SK-N-SH treated with all-trans-retinoic acid at 6 μM for 48 hours (cell line): ENCODE measurements around the gene TOMM20L.
"Not testable (repeated sequence)": the region's sequence is repeated elsewhere in the genome, so short reads cannot be mapped to it uniquely, and the experiment has no call there.

Experiments
- CSDC2 ChIP-seq: fragments of 250-450 bp; sonication (Bioruptor Pico); IDR thresholded peaks from 2 replicates; pipeline ENCODE4 v1.5.0; 2020; ENCODE audit warnings: mild to moderate bottlenecking, moderate library complexity
- GLIS3 ChIP-seq: fragments of 250-450 bp; sonication (Bioruptor Pico); IDR thresholded peaks from 2 replicates; pipeline ENCODE4 v1.5.0; 2020; ENCODE audit warnings: mild to moderate bottlenecking, moderate library complexity
- ISL1 ChIP-seq: fragments of 250-450 bp; sonication (Bioruptor Pico); IDR thresholded peaks from 2 replicates; pipeline ENCODE4 v2.1.2; 2022; ENCODE audit warnings: mild to moderate bottlenecking, moderate library complexity
- SNAI2 ChIP-seq: fragments of 250-450 bp; sonication (Bioruptor Pico); IDR thresholded peaks from 2 replicates; pipeline ENCODE4 v1.5.0; 2020; ENCODE audit warnings: mild to moderate bottlenecking, moderate library complexity
- TCF4 ChIP-seq: fragments of 250-450 bp; sonication (Bioruptor Pico); IDR thresholded peaks from 2 replicates; pipeline ENCODE4 v1.8.0; 2021; ENCODE audit warnings: mild to moderate bottlenecking, moderate library complexity, borderline replicate concordance
- ZNF70 ChIP-seq: fragments of 450-650 bp; formaldehyde crosslinking; IDR thresholded peaks from 2 replicates; pipeline ENCODE4 v1.5.0; 2020; ENCODE audit warnings: mild to moderate bottlenecking, moderate library complexity
- TF ChIP-seq, protein P1 (sequence below): fragments of 250-450 bp; sonication (Bioruptor Pico); IDR thresholded peaks from 2 replicates; pipeline ENCODE4 v1.5.1; 2020; ENCODE audit warnings: low read depth, mild to moderate bottlenecking, moderate library complexity
- TF ChIP-seq, protein P2 (sequence below): fragments of 250-450 bp; sonication (Bioruptor Pico); IDR thresholded peaks from 2 replicates; pipeline ENCODE4 v1.5.1; 2021; ENCODE audit warnings: mild to moderate bottlenecking, moderate library complexity
- TF ChIP-seq, protein P3 (sequence below): fragments of 250-450 bp; sonication (Bioruptor Pico); IDR thresholded peaks from 2 replicates; pipeline ENCODE4 v1.8.0; 2020; ENCODE audit warnings: mild to moderate bottlenecking, moderate library complexity, borderline replicate concordance

DNA sequence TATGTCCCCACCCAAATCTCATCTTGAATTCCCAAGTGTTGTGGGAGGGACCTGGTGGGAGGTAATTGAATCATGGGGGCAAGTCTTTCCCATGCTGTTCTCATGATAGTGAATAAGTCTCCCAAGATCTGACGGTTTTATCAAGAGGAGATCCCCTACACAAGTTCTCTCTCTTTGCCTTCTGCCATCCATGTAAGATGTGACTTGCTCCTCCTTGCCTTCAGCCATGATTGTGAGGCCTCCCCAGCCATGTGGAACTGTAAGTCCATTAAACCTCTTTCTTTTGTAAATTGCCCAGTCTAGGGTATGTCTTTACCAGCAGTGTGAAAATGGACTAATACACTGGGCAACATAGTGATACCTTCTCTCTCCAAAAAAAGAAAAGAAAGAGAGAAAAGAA is 21.2 kb downstream of the TOMM20L start:
- TF ChIP-seq ISL1 (CRISPR knock-in tag); ZNF70; TCF4 (CRISPR knock-in tag); SNAI2 (CRISPR knock-in tag); GLIS3 (CRISPR knock-in tag); CSDC2 (CRISPR knock-in tag): not testable (repeated sequence)
- TF ChIP-seq, protein P1, sequence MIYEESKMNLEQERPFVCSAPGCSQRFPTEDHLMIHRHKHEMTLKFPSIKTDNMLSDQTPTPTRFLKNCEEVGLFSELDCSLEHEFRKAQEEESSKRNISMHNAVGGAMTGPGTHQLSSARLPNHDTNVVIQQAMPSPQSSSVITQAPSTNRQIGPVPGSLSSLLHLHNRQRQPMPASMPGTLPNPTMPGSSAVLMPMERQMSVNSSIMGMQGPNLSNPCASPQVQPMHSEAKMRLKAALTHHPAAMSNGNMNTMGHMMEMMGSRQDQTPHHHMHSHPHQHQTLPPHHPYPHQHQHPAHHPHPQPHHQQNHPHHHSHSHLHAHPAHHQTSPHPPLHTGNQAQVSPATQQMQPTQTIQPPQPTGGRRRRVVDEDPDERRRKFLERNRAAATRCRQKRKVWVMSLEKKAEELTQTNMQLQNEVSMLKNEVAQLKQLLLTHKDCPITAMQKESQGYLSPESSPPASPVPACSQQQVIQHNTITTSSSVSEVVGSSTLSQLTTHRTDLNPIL (CRISPR knock-in tag): not testable (repeated sequence)
- TF ChIP-seq, protein P2, sequence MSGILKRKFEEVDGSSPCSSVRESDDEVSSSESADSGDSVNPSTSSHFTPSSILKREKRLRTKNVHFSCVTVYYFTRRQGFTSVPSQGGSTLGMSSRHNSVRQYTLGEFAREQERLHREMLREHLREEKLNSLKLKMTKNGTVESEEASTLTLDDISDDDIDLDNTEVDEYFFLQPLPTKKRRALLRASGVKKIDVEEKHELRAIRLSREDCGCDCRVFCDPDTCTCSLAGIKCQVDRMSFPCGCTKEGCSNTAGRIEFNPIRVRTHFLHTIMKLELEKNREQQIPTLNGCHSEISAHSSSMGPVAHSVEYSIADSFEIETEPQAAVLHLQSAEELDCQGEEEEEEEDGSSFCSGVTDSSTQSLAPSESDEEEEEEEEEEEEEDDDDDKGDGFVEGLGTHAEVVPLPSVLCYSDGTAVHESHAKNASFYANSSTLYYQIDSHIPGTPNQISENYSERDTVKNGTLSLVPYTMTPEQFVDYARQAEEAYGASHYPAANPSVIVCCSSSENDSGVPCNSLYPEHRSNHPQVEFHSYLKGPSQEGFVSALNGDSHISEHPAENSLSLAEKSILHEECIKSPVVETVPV (CRISPR knock-in tag): not testable (repeated sequence)
- TF ChIP-seq, protein P3, sequence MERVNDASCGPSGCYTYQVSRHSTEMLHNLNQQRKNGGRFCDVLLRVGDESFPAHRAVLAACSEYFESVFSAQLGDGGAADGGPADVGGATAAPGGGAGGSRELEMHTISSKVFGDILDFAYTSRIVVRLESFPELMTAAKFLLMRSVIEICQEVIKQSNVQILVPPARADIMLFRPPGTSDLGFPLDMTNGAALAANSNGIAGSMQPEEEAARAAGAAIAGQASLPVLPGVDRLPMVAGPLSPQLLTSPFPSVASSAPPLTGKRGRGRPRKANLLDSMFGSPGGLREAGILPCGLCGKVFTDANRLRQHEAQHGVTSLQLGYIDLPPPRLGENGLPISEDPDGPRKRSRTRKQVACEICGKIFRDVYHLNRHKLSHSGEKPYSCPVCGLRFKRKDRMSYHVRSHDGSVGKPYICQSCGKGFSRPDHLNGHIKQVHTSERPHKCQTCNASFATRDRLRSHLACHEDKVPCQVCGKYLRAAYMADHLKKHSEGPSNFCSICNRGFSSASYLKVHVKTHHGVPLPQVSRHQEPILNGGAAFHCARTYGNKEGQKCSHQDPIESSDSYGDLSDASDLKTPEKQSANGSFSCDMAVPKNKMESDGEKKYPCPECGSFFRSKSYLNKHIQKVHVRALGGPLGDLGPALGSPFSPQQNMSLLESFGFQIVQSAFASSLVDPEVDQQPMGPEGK (CRISPR knock-in tag): not testable (repeated sequence)
